ENCODE measurements around the gene AFM.
"Not testable (repeated sequence)": the region's sequence is repeated elsewhere in the genome, so short reads cannot be mapped to it uniquely, and the experiment has no call there.

AFM gene

GRCh38 chr4:73541251-73541650, 59.7 kb downstream of the AFM start:
- H3K27ac ChIP-seq (ENCODE audit: extremely low read depth, low read depth, low read length): no peak overlapping the region
- no peak for TF ChIP-seq ZNF2 (tag by site-specific recombination; IDR thresholded peaks at IDR 0.05)
- TF ChIP-seq ZNF677 (tag by site-specific recombination; IDR thresholded peaks at IDR 0.05): no peak
- TF ChIP-seq ZNF302 (tag by site-specific recombination; IDR thresholded peaks at IDR 0.05; ENCODE audit: low read depth): no peak
- TF ChIP-seq ZEB2 (tag by site-specific recombination; IDR thresholded peaks at IDR 0.05): no peak
- TF ChIP-seq ZNF214 (tag by site-specific recombination; IDR thresholded peaks at IDR 0.05; ENCODE audit: borderline replicate concordance): no peak
- TF ChIP-seq ZNF274 (IDR thresholded peaks at IDR 0.05; ENCODE audit: low read length): no peak
- no peak for TF ChIP-seq ZNF274 (tag by site-specific recombination; IDR thresholded peaks at IDR 0.05; ENCODE audit: borderline replicate concordance)
- TF ChIP-seq ZNF148 (tag by site-specific recombination; IDR thresholded peaks at IDR 0.05; ENCODE audit: borderline replicate concordance): no peak
- TF ChIP-seq ZNF175 (tag by site-specific recombination; IDR thresholded peaks at IDR 0.05): no peak
- TF ChIP-seq TRIM28 (IDR thresholded peaks at IDR 0.05; ENCODE audit: borderline replicate concordance, low read length): no peak
- TF ChIP-seq ZNF174 (tag by site-specific recombination; IDR thresholded peaks at IDR 0.05): no peak
- TF ChIP-seq ZNF510 (tag by site-specific recombination; IDR thresholded peaks at IDR 0.05; ENCODE audit: insufficient replicate concordance): no peak
- TF ChIP-seq ZBTB49 (tag by site-specific recombination; IDR thresholded peaks at IDR 0.05; ENCODE audit: low read depth): no peak
- TF ChIP-seq ZNF211 (tag by site-specific recombination; IDR thresholded peaks at IDR 0.05; ENCODE audit: low read depth): no peak
- TF ChIP-seq HOXC10 (CRISPR knock-in tag; IDR thresholded peaks at IDR 0.05): no peak
- ChIA-PET CTCF (no interaction called here), POLR2A (no interaction called here)
- no peaks in the 10 kb centered on the region for H3K36me3 ChIP-seq (ENCODE audit: control insufficient read depth in 2 of 2, insufficient read depth in 1 of 2, low read length in 2 of 2)
- no peaks in the 10 kb centered on the region for H3K9me3 ChIP-seq (ENCODE audit: control insufficient read depth, insufficient read depth, low read depth, low read length)
- no peak overlapping the region for H3K4me3 ChIP-seq (ENCODE audit: low read depth, low read length)
- H3K4me1 ChIP-seq (ENCODE audit: control insufficient read depth, insufficient read depth, low read length): no peaks in the 10 kb centered on the region

GRCh38 chr4:73544620-73545019, 63.1 kb downstream of the AFM start:
- H3K9me3 ChIP-seq (ENCODE audit: control insufficient read depth, insufficient read depth, low read depth, low read length): no peaks in the 10 kb centered on the region
- H3K4me1 ChIP-seq (ENCODE audit: control insufficient read depth, insufficient read depth, low read length): no peaks in the 10 kb centered on the region
- H3K36me3 ChIP-seq (ENCODE audit: control insufficient read depth in 2 of 2, insufficient read depth in 1 of 2, low read length in 2 of 2): no peaks in the 10 kb centered on the region
- H3K4me3 ChIP-seq (ENCODE audit: low read depth, low read length): no peak overlapping the region
- ChIA-PET CTCF (interaction anchor here (0.5 to 0.6 kb wide), 2 partner anchors 22 to 844 kb away, joined by 3 to 4 read pairs; no protein-coding TSS in a partner anchor), POLR2A (no interaction called here)
- TF ChIP-seq ELK4 (IDR thresholded peaks at IDR 0.05; ENCODE audit: borderline replicate concordance, low read depth, low read length) (no peak), ZNF585B (tag by site-specific recombination; IDR thresholded peaks at IDR 0.05) (no peak), GLIS2 (tag by site-specific recombination; IDR thresholded peaks at IDR 0.05) (no peak), ZNF521 (tag by site-specific recombination; IDR thresholded peaks at IDR 0.05) (no peak)
- no peak overlapping the region for H3K27ac ChIP-seq (ENCODE audit: extremely low read depth, low read depth, low read length)

- H3K27ac ChIP-seq (ENCODE audit: extremely low read depth, low read depth, low read length); H3K36me3 ChIP-seq (ENCODE audit: control insufficient read depth in 2 of 2, insufficient read depth in 1 of 2, low read length in 2 of 2); H3K9me3 ChIP-seq (ENCODE audit: control insufficient read depth, insufficient read depth, low read depth, low read length); CTCF ChIA-PET; POLR2A ChIA-PET; H3K4me3 ChIP-seq (ENCODE audit: low read depth, low read length); H3K4me1 ChIP-seq (ENCODE audit: control insufficient read depth, insufficient read depth, low read length): not testable (repeated sequence)
These were observed 69.3 kb downstream of the AFM start for GRCh38 chr4:73550865-73551264.

Measured in HEK293 (cell line).